Putamen (tissue), 1 donor: ENCODE data around the gene NHEJ1.

Experiments
- DNase-seq: peaks from one replicate; pipeline ENCODE4 v3.0.0-alpha.2; 2016; ENCODE audit warnings: low spot score

The NHEJ1 gene

GRCh38 chr2:219167997-219168396 is 7.4 kb upstream of the NHEJ1 start:
- DNase-seq = no peak

GRCh38 chr2:219165058-219165911 is 4.7 kb upstream of the NHEJ1 start:
- no peak for DNase-seq

GRCh38 chr2:219163156-219163555 is 2.5 kb upstream of the NHEJ1 start:
- no peak for DNase-seq

- DNase-seq = no peak
Observed at GRCh38 chr2:219161097-219161496, 482 bp upstream of the NHEJ1 start.

GRCh38 chr2:219159771-219160185 is 837 bp downstream of the NHEJ1 start:
- no peak for DNase-seq

GRCh38 chr2:219158586-219158985 is 2.0 kb downstream of the NHEJ1 start:
- DNase-seq = no peak

- no peak for DNase-seq
Observed at GRCh38 chr2:219158025-219158424, 2.6 kb downstream of the NHEJ1 start.

- no peak for DNase-seq
Observed at GRCh38 chr2:219157396-219157795, 3.2 kb downstream of the NHEJ1 start.

- peak; percentile 55 for DNase-seq
Observed at GRCh38 chr2:219155054-219155644, 5.5 kb downstream of the NHEJ1 start.

- no peak for DNase-seq
Observed at GRCh38 chr2:219149667-219150066, 10.9 kb downstream of the NHEJ1 start.

GRCh38 chr2:219142329-219142728 is 18.3 kb downstream of the NHEJ1 start:
- no peak for DNase-seq

GRCh38 chr2:219140722-219141121 is 19.9 kb downstream of the NHEJ1 start:
- DNase-seq = no peak

GRCh38 chr2:219133976-219134375 is 26.6 kb downstream of the NHEJ1 start:
- DNase-seq = no peak

- DNase-seq = no peak
Observed at GRCh38 chr2:219131744-219132143, 28.9 kb downstream of the NHEJ1 start.

- DNase-seq = no peak
Observed at GRCh38 chr2:219131327-219131726, 29.3 kb downstream of the NHEJ1 start.

- no peak for DNase-seq
Observed at GRCh38 chr2:219129589-219129988, 31.0 kb downstream of the NHEJ1 start.

GRCh38 chr2:219128396-219128795 is 32.2 kb downstream of the NHEJ1 start:
- no peak for DNase-seq

- DNase-seq = no peak
Observed at GRCh38 chr2:219127037-219127635, 33.5 kb downstream of the NHEJ1 start.

GRCh38 chr2:219126555-219126954 is 34.1 kb downstream of the NHEJ1 start:
- no peak for DNase-seq

- DNase-seq = no peak
Observed at GRCh38 chr2:219125886-219126270, 34.7 kb downstream of the NHEJ1 start.

- DNase-seq = no peak
Observed at GRCh38 chr2:219125225-219125885, 35.3 kb downstream of the NHEJ1 start.

GRCh38 chr2:219124381-219125110 is 36.1 kb downstream of the NHEJ1 start:
- no peak for DNase-seq
